ENCODE measurements around the gene PARD3B. TPM values are rescaled to one million over a fixed set of nuclear protein-coding genes. Genes with fewer than 3 reads are reported as not detected.

PARD3B gene
- total and polyA plus RNA-seq, 2 experiments from 2014 or later, result 3.5 to 4.4 TPM

DNA sequence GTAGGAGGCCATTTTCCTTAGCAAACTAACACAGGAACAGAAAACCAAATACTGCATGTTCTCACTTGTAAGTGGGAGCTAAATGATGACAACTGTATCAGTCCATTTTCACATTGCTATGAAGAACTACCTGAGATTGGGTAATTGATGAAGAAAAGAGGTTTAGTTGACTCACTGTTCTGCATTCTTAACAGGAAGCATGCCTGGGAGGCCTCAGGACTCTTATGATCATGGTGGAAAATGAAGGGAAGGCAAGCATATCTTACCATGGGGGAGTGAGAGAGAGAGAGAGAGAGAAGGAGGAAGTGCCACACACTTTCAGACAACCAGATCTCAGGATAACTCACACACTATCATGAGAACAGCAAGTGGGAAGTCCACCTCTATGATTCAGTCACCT lies 105.3 kb downstream of the PARD3B start:
- no peak for ATAC-seq
- no peaks in the 10 kb centered on the region for H4K20me1 ChIP-seq (replicated peaks; ENCODE audit: insufficient read depth)
- no peaks in the 10 kb centered on the region for H3K27me3 ChIP-seq (ENCODE audit: insufficient read depth)
- no peaks in the 10 kb centered on the region for H3K36me3 ChIP-seq (ENCODE audit: insufficient read depth)
- no peaks in the 10 kb centered on the region for H3F3A ChIP-seq (replicated peaks; ENCODE audit: low read depth)
- H3K36me3 Mint-ChIP-seq (ENCODE audit: low read depth), result peaks cover 24% of the 10 kb centered on the region
- no peak overlapping the region for H3K4me2 ChIP-seq
- peaks cover 11% of the 10 kb centered on the region for H3K9me2 ChIP-seq (ENCODE audit: insufficient read depth)
- H3K79me2 ChIP-seq (replicated peaks; ENCODE audit: insufficient read depth), result no peaks in the 10 kb centered on the region
- H3K27ac ChIP-seq (ENCODE audit: low read depth), result no peak overlapping the region
- no peaks in the 10 kb centered on the region for H3K4me1 ChIP-seq (ENCODE audit: insufficient read depth)
- TF ChIP-seq, protein P1, sequence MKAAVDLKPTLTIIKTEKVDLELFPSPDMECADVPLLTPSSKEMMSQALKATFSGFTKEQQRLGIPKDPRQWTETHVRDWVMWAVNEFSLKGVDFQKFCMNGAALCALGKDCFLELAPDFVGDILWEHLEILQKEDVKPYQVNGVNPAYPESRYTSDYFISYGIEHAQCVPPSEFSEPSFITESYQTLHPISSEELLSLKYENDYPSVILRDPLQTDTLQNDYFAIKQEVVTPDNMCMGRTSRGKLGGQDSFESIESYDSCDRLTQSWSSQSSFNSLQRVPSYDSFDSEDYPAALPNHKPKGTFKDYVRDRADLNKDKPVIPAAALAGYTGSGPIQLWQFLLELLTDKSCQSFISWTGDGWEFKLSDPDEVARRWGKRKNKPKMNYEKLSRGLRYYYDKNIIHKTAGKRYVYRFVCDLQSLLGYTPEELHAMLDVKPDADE (IDR thresholded peaks at IDR 0.05), result no peak
- TF ChIP-seq EZH2 (IDR thresholded peaks at IDR 0.05; ENCODE audit: low read depth, unreplicated experiment) (no peak), STAT1 (IDR thresholded peaks at IDR 0.05; ENCODE audit: unreplicated experiment) (no peak)
- H3K4me1 Mint-ChIP-seq, result peaks cover 8% of the 10 kb centered on the region; the same call in 1 of the 3 replicates
- H3K27me3 Mint-ChIP-seq (ENCODE audit: insufficient read depth, low read depth, poor library complexity), result no peaks in the 10 kb centered on the region
- H2AFZ ChIP-seq, result no peak overlapping the region
- H3K4me3 Mint-ChIP-seq, result no peak overlapping the region
- H3K27ac Mint-ChIP-seq, result no peak overlapping the region
- DNase-seq (ENCODE audit: low spot score), result no peak
- no peak overlapping the region for H3K4me3 ChIP-seq
- H3K9me3 Mint-ChIP-seq, result peaks cover 21% of the 10 kb centered on the region

DNA sequence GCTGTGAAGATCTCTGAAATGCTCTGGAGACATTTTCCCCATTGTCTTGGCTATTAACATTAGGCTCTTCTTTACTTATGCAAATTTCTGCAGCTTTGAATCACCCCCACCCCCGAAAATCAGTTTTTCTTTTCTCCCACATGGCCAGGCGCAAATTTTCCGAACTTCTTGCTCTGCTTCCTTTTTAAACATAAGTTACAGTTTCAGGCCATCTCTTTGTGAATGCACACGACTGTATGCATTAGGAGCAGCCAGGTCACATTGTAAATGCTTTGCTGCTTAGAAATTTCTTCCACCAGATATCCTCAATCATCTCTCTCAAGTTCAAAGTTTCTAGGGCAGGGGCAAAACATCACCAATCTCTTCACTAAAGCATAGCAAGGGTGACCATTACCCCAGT lies 106.8 kb downstream of the PARD3B start:
- no peak overlapping the region for H3K27ac ChIP-seq (ENCODE audit: low read depth)
- no peak for TF ChIP-seq EZH2 (IDR thresholded peaks at IDR 0.05; ENCODE audit: low read depth, unreplicated experiment)
- TF ChIP-seq ZNF114 (CRISPR knock-in tag; IDR thresholded peaks at IDR 0.05), result no peak
- no peak for TF ChIP-seq POLR2AphosphoS5 (IDR thresholded peaks at IDR 0.05; ENCODE audit: low read depth)
- no peak for TF ChIP-seq ZNF331 (CRISPR knock-in tag; IDR thresholded peaks at IDR 0.05; ENCODE audit: low read depth)
- no peak for TF ChIP-seq CREB1 (CRISPR knock-in tag; IDR thresholded peaks at IDR 0.05; ENCODE audit: low read depth)
- Mint-ChIP-seq H3K4me3 (no peak overlapping the region), H3K27me3 (ENCODE audit: insufficient read depth, low read depth, poor library complexity) (no peaks in the 10 kb centered on the region), H3K9me3 (peaks cover 21% of the 10 kb centered on the region), H3K4me1 (peaks cover 8% of the 10 kb centered on the region; the same call in 1 of the 3 replicates), H3K36me3 (ENCODE audit: low read depth) (peaks cover 24% of the 10 kb centered on the region), H3K27ac (no peak overlapping the region)
- no peaks in the 10 kb centered on the region for H4K20me1 ChIP-seq (replicated peaks; ENCODE audit: insufficient read depth)
- peaks cover 11% of the 10 kb centered on the region for H3K9me2 ChIP-seq (ENCODE audit: insufficient read depth)
- no peaks in the 10 kb centered on the region for H3F3A ChIP-seq (replicated peaks; ENCODE audit: low read depth)
- H3K79me2 ChIP-seq (replicated peaks; ENCODE audit: insufficient read depth), result no peaks in the 10 kb centered on the region
- no peaks in the 10 kb centered on the region for H3K4me1 ChIP-seq (ENCODE audit: insufficient read depth)
- DNase-seq (ENCODE audit: low spot score) (no peak), ATAC-seq (no peak)
- H3K4me3 ChIP-seq, result no peak overlapping the region
- H2AFZ ChIP-seq, result no peak overlapping the region
- H3K27me3 ChIP-seq (ENCODE audit: insufficient read depth), result no peaks in the 10 kb centered on the region
- H3K4me2 ChIP-seq, result no peak overlapping the region
- H3K36me3 ChIP-seq (ENCODE audit: insufficient read depth), result no peaks in the 10 kb centered on the region

DNA sequence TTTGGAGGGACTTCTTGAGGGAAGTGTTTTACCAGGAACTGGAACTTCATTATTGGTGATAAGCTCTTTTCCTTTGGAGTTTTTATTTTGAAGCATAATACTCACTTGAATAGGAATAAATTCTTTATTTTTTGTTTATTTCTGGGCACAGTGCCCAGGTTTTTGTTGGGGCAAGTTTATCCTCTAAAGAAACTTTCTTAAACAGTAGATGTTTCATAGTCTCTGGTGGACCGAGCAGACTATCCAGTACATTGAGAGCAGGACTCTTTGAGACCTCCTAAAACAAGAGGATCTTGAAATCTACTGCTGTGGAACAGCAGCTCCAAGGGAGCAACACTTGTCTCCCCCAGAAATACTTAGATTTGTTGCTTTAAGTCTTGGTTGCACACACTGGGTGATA lies 109.4 kb downstream of the PARD3B start:
- Mint-ChIP-seq H3K9me3 (peaks cover 21% of the 10 kb centered on the region), H3K36me3 (ENCODE audit: low read depth) (peaks cover 24% of the 10 kb centered on the region), H3K27ac (no peak overlapping the region), H3K4me3 (no peak overlapping the region), H3K27me3 (ENCODE audit: insufficient read depth, low read depth, poor library complexity) (peaks cover 2% of the 10 kb centered on the region), H3K4me1 (peaks cover 8% of the 10 kb centered on the region; the same call in 1 of the 3 replicates)
- Histone ChIP-seq H2AFZ (no peak overlapping the region), H4K20me1 (replicated peaks; ENCODE audit: insufficient read depth) (no peaks in the 10 kb centered on the region), H3K4me2 (no peak overlapping the region), H3K27me3 (ENCODE audit: insufficient read depth) (no peaks in the 10 kb centered on the region), H3K79me2 (replicated peaks; ENCODE audit: insufficient read depth) (no peaks in the 10 kb centered on the region), H3K4me1 (ENCODE audit: insufficient read depth) (no peaks in the 10 kb centered on the region), H3F3A (replicated peaks; ENCODE audit: low read depth) (no peaks in the 10 kb centered on the region), H3K36me3 (ENCODE audit: insufficient read depth) (no peaks in the 10 kb centered on the region), H3K27ac (ENCODE audit: low read depth) (no peak overlapping the region), H3K4me3 (no peak overlapping the region), H3K9me2 (ENCODE audit: insufficient read depth) (peaks cover 11% of the 10 kb centered on the region)
- ATAC-seq (no peak), DNase-seq (ENCODE audit: low spot score) (no peak)
- TF ChIP-seq, protein P2, sequence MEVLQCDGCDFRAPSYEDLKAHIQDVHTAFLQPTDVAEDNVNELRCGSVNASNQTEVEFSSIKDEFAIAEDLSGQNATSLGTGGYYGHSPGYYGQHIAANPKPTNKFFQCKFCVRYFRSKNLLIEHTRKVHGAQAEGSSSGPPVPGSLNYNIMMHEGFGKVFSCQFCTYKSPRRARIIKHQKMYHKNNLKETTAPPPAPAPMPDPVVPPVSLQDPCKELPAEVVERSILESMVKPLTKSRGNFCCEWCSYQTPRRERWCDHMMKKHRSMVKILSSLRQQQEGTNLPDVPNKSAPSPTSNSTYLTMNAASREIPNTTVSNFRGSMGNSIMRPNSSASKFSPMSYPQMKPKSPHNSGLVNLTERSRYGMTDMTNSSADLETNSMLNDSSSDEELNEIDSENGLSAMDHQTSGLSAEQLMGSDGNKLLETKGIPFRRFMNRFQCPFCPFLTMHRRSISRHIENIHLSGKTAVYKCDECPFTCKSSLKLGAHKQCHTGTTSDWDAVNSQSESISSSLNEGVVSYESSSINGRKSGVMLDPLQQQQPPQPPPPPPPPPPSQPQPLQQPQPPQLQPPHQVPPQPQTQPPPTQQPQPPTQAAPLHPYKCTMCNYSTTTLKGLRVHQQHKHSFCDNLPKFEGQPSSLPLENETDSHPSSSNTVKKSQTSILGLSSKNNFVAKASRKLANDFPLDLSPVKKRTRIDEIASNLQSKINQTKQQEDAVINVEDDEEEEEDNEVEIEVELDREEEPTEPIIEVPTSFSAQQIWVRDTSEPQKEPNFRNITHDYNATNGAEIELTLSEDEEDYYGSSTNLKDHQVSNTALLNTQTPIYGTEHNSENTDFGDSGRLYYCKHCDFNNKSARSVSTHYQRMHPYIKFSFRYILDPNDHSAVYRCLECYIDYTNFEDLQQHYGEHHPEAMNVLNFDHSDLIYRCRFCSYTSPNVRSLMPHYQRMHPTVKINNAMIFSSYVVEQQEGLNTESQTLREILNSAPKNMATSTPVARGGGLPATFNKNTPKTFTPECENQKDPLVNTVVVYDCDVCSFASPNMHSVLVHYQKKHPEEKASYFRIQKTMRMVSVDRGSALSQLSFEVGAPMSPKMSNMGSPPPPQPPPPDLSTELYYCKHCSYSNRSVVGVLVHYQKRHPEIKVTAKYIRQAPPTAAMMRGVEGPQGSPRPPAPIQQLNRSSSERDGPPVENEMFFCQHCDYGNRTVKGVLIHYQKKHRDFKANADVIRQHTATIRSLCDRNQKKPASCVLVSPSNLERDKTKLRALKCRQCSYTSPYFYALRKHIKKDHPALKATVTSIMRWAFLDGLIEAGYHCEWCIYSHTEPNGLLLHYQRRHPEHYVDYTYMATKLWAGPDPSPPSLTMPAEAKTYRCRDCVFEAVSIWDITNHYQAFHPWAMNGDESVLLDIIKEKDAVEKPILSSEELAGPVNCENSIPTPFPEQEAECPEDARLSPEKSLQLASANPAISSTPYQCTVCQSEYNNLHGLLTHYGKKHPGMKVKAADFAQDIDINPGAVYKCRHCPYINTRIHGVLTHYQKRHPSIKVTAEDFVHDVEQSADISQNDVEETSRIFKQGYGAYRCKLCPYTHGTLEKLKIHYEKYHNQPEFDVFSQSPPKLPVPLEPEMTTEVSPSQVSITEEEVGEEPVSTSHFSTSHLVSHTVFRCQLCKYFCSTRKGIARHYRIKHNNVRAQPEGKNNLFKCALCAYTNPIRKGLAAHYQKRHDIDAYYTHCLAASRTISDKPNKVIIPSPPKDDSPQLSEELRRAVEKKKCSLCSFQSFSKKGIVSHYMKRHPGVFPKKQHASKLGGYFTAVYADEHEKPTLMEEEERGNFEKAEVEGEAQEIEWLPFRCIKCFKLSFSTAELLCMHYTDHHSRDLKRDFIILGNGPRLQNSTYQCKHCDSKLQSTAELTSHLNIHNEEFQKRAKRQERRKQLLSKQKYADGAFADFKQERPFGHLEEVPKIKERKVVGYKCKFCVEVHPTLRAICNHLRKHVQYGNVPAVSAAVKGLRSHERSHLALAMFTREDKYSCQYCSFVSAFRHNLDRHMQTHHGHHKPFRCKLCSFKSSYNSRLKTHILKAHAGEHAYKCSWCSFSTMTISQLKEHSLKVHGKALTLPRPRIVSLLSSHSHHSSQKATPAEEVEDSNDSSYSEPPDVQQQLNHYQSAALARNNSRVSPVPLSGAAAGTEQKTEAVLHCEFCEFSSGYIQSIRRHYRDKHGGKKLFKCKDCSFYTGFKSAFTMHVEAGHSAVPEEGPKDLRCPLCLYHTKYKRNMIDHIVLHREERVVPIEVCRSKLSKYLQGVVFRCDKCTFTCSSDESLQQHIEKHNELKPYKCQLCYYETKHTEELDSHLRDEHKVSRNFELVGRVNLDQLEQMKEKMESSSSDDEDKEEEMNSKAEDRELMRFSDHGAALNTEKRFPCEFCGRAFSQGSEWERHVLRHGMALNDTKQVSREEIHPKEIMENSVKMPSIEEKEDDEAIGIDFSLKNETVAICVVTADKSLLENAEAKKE (CRISPR knock-in tag; IDR thresholded peaks at IDR 0.05), result no peak
- no peak for TF ChIP-seq JUNB (IDR thresholded peaks at IDR 0.05; ENCODE audit: unreplicated experiment)
- no peak for TF ChIP-seq POLR2AphosphoS5 (IDR thresholded peaks at IDR 0.05; ENCODE audit: low read depth)
- TF ChIP-seq NANOG (IDR thresholded peaks at IDR 0.05; ENCODE audit: borderline replicate concordance), result no peak
- TF ChIP-seq ZNF114 (CRISPR knock-in tag; IDR thresholded peaks at IDR 0.05), result no peak
- no peak for TF ChIP-seq ZNF331 (CRISPR knock-in tag; IDR thresholded peaks at IDR 0.05; ENCODE audit: low read depth)
